ENCODE results near the gene SLC11A2. TPM values are rescaled to one million over a fixed set of nuclear protein-coding genes. Genes with fewer than 3 reads are reported as not detected.

The SLC11A2 gene
- total RNA-seq, 1 donor from 2014 or later = 36.3 TPM

GRCh38 chr12:50988051-50988450 lies 38.1 kb downstream of the SLC11A2 start:
- no peak for TF ChIP-seq CTCF (IDR thresholded peaks at IDR 0.05; ENCODE audit: insufficient read depth, low read length, poor library complexity, severe bottlenecking)
- Histone ChIP-seq H3K36me3 (ENCODE audit: control insufficient read depth, insufficient read depth, low read length) (no peaks in the 10 kb centered on the region), H3K4me3 (ENCODE audit: low read depth, low read length) (no peak overlapping the region), H3K27me3 (ENCODE audit: control insufficient read depth, insufficient read depth, low read length) (no peaks in the 10 kb centered on the region)
- DNase-seq (ENCODE audit: low read depth) = no peak

GRCh38 chr12:50986966-50987737 lies 39.0 kb downstream of the SLC11A2 start:
- Histone ChIP-seq H3K27me3 (ENCODE audit: control insufficient read depth, insufficient read depth, low read length) (no peaks in the 10 kb centered on the region), H3K4me3 (ENCODE audit: low read depth, low read length) (no peak overlapping the region), H3K36me3 (ENCODE audit: control insufficient read depth, insufficient read depth, low read length) (no peaks in the 10 kb centered on the region)
- no peak for DNase-seq (ENCODE audit: low read depth)
- TF ChIP-seq CTCF (IDR thresholded peaks at IDR 0.05; ENCODE audit: insufficient read depth, low read length, poor library complexity, severe bottlenecking) = peak; percentile 66

- Histone ChIP-seq H3K27me3 (ENCODE audit: control insufficient read depth, insufficient read depth, low read length) (no peaks in the 10 kb centered on the region), H3K36me3 (ENCODE audit: control insufficient read depth, insufficient read depth, low read length) (no peaks in the 10 kb centered on the region), H3K4me3 (ENCODE audit: low read depth, low read length) (no peak overlapping the region)
- no peak for DNase-seq (ENCODE audit: low read depth)
- no peak for TF ChIP-seq CTCF (IDR thresholded peaks at IDR 0.05; ENCODE audit: insufficient read depth, low read length, poor library complexity, severe bottlenecking)
Observed at GRCh38 chr12:50985322-50985721, 40.9 kb downstream of the SLC11A2 start.

GRCh38 chr12:50984586-50985298 lies 41.4 kb downstream of the SLC11A2 start:
- no peaks in the 10 kb centered on the region for H3K27me3 ChIP-seq (ENCODE audit: control insufficient read depth, insufficient read depth, low read length)
- no peak for DNase-seq (ENCODE audit: low read depth)
- H3K36me3 ChIP-seq (ENCODE audit: control insufficient read depth, insufficient read depth, low read length) = no peaks in the 10 kb centered on the region
- H3K4me3 ChIP-seq (ENCODE audit: low read depth, low read length) = no peak overlapping the region
- no peak for TF ChIP-seq CTCF (IDR thresholded peaks at IDR 0.05; ENCODE audit: insufficient read depth, low read length, poor library complexity, severe bottlenecking)

DNA sequence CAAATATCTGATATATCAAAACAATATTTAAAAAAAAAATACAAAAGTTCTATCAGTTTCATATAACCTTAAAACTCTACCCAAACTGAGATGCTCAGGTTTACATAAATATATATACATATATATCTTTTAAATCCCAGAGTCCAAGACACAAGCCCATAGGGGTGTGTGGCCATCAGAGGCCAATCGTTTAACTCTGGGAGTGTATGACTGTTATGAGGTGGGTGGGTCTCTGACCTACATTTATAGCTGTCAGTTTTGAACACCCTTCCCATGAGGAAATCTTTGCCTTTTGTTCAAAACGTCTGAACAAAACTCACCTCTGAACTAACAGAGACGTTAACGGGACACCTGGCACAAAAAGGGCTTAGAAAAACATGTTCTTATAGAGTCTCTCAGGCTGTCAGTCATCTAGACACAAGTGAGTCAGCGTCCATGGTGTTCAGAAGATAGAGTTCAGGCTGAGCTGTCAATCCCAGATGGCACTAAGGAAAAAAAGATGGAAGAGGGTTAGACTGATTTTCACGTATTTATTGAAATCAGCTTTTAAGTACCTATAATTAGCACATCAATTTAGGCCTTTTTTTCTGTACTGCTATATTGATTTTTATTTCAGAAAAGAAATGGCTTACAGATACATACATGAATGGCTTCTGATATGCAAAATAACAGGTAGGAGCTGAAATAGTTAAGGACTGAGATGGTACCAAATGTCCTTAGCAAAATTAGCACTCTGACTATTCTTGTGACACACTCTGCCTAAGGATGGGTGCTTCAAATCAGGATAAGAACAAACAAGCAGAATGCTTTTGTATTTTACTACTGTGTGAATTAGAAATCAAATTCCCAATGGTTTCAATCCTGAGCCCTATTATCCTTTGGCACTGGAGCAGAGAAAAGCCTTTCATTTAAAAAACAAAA lies 44.6 kb downstream of the SLC11A2 start:
- no peak for TF ChIP-seq CTCF (IDR thresholded peaks at IDR 0.05; ENCODE audit: insufficient read depth, low read length, poor library complexity, severe bottlenecking)
- H3K27me3 ChIP-seq (ENCODE audit: control insufficient read depth, insufficient read depth, low read length) = no peaks in the 10 kb centered on the region
- no peak overlapping the region for H3K4me3 ChIP-seq (ENCODE audit: low read depth, low read length)
- DNase-seq (ENCODE audit: low read depth) = no peak
- H3K36me3 ChIP-seq (ENCODE audit: control insufficient read depth, insufficient read depth, low read length) = no peaks in the 10 kb centered on the region

Data from kidney epithelial cell (primary cell).